ENCODE data around the gene APOBR. TPM values are rescaled to one million over a fixed set of nuclear protein-coding genes. Genes with fewer than 3 reads are reported as not detected.
A peak's percentile ranks its signal among the peaks of the same experiment; 100 is the strongest.

Gene APOBR
- total and polyA plus RNA-seq, 9 of the 15 experiments (the other 6 are each of a cell fraction or from before 2014, with no cell fraction given) = 0.08 to 6.1 (median 2.8) TPM; not detected in 1

DNA sequence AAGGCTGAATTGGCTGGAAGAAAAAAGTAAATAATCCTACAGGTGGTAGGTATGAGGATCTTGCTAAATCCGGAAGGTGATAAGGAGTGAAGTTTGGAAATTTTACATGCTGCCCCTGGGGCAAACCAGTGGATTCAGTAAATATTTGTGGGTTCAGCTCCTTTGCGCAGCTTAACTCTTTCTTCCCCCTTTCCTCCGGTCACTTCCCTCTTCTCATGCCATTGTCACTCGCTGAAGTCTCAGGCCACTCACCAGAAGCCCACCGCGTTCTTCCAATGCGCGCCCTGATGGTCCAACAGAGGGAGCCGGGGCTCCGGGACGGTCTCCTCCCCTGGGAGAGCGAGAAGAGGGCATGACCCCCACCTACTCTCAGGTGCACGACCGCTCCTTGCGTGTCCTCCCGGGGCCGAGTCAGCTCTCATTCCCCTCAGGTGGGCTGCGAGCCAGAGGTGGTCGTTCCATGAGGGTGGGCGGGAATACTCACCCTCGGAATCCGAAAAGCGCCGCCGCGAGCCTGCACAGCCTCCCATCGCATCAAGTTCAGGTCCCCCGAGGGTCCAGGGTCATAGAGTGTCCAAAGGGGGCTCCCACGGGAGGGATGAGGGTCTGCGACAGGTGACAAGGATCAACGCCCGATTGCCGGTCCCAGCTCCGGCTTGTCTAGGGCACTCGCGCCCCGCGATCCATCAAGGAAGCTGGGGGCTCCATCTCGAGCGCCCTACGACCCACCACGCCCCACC is 3.0 kb upstream of the APOBR start (continued):
- TF ChIP-seq SAFB (IDR thresholded peaks at IDR 0.05; ENCODE audit: borderline replicate concordance, low read depth, low read length) (no peak), ZNF384 (IDR thresholded peaks at IDR 0.05; ENCODE audit: low read depth, low read length) (no peak), ZBTB12 (CRISPR knock-in tag; IDR thresholded peaks at IDR 0.05) (no peak), SMAD4 (CRISPR knock-in tag; conservative IDR thresholded peaks at IDR 0.05) (no peak; the same call in 1 of the 2 replicates), ELF4 (CRISPR knock-in tag; IDR thresholded peaks at IDR 0.05) (no peak), SRSF7 (optimal IDR thresholded peaks at IDR 0.05; ENCODE audit: low read depth, low read length) (no peak), ZNF143 (CRISPR knock-in tag; IDR thresholded peaks at IDR 0.05) (0 out of 2 replicates have a peak, but pooled peaks have one; percentile 18), HDAC3 (IDR thresholded peaks at IDR 0.05; ENCODE audit: borderline replicate concordance, partially characterized antibody) (no peak), NFIC (IDR thresholded peaks at IDR 0.05) (peak; percentile 12; the same call in 1 of the 2 replicates), MEIS2 (IDR thresholded peaks at IDR 0.05; ENCODE audit: partially characterized antibody) (no peak), TCF7 (IDR thresholded peaks at IDR 0.05; ENCODE audit: borderline replicate concordance) (no peak), HMG20A (CRISPR knock-in tag; conservative IDR thresholded peaks at IDR 0.05) (no peak), ZNF561 (CRISPR knock-in tag; conservative IDR thresholded peaks at IDR 0.05) (no peak), ZNF395 (CRISPR knock-in tag; IDR thresholded peaks at IDR 0.05) (no peak), HDAC8 (tag; IDR thresholded peaks at IDR 0.05) (no peak), DDX20 (tag; IDR thresholded peaks at IDR 0.05; ENCODE audit: low read depth) (no peak), ZNF174 (CRISPR knock-in tag; IDR thresholded peaks at IDR 0.05) (no peak), MLLT1 (IDR thresholded peaks at IDR 0.05) (0 out of 4 replicates have a peak, but pooled peaks of 1 of the 2 experiments have one; percentile 19), STAT5A (IDR thresholded peaks at IDR 0.05; ENCODE audit: borderline replicate concordance, low read length) (no peak)
- TF ChIP-seq, protein P1, sequence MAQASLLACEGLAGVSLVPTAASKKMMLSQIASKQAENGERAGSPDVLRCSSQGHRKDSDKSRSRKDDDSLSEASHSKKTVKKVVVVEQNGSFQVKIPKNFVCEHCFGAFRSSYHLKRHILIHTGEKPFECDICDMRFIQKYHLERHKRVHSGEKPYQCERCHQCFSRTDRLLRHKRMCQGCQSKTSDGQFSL (CRISPR knock-in tag; IDR thresholded peaks at IDR 0.05) = peak; percentile 61; the same call in 1 of the 2 replicates
- TF ChIP-seq, protein P1 (tag; IDR thresholded peaks at IDR 0.05) = no peak
- TF ChIP-seq, protein P2, sequence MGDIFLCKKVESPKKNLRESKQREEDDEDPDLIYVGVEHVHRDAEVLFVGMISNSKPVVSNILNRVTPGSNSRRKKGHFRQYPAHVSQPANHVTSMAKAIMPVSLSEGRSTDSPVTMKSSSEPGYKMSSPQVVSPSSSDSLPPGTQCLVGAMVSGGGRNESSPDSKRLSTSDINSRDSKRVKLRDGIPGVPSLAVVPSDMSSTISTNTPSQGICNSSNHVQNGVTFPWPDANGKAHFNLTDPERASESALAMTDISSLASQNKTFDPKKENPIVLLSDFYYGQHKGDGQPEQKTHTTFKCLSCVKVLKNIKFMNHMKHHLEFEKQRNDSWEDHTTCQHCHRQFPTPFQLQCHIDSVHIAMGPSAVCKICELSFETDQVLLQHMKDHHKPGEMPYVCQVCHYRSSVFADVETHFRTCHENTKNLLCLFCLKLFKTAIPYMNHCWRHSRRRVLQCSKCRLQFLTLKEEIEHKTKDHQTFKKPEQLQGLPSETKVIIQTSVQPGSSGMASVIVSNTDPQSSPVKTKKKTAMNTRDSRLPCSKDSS (IDR thresholded peaks at IDR 0.05; ENCODE audit: low read depth, partially characterized antibody) = no peak
